Measurements from ENCODE around the gene SVBP.

- TF ChIP-seq CTCF (conservative IDR thresholded peaks at IDR 0.05; ENCODE audit: low read length) (no peak), EZH2phosphoT487 (IDR thresholded peaks at IDR 0.05; ENCODE audit: borderline replicate concordance, low read depth, low read length) (no peak)
Measured at GRCh38 chr1:42762269-42762668, 54.9 kb downstream of the SVBP start.
